NK-92 treated with Interleukin-12 subunit alpha and Interleukin-12 subunit beta, amount 100 ng/mL, for 24 hours (cell line): ENCODE results near the gene PLAC9.

Experiments used
- DNase-seq: peaks from one replicate; lab custom pipeline; 2025; lab: John Stamatoyannopoulos, UW

The PLAC9 gene

DNA sequence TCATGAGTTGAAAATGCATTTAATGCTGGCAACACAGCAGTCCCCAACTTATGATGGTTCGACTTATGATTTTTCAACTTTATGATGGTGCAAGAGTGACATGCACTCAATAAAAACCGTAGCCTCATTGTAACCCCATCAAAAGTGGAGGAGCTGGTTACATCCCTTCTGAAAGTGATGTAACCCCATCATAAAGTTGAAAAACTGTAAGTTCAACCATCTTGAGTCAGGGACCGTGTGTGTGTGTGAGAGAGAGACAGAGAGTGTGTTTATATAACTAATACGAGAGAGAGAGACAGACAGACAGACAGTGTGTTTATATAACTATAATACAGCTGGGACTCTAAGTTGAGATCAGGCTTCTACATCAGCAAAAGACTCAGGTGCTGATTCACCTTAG is 51.8 kb downstream of the PLAC9 start:
- DNase-seq, result no peak

DNA sequence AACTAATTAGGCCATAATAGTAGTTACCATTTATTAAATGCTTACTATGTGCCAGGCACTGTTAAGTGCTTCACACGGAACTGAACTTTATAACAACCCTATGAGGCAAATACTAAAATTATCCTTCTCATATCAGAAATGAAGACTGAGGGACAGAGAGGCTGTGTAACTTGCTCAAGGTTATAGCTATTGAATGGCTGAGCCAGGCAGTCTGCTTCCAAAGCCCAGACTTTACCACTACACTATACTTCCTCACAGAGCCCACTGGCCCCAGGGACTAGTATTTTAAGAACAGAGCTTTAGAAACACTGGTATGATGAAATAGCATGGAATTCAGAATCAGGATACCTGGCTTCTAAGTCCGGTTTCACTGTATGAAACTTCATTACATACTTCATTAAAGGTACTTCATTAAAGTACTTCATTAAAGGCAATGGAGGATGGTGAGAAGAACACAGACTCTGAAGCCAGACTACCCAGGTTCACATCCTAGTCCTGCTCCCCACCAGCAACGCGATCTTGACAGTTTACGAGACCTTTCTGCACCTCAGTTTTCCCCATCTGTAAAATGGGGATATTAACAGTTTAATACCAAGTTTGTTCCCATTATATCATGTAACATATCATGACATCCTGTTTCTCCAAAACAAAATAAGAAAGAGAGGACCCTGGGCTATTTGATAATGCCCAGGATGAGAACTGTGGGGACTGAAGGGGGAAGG is 53.2 kb downstream of the PLAC9 start:
- DNase-seq, result no peak

DNA sequence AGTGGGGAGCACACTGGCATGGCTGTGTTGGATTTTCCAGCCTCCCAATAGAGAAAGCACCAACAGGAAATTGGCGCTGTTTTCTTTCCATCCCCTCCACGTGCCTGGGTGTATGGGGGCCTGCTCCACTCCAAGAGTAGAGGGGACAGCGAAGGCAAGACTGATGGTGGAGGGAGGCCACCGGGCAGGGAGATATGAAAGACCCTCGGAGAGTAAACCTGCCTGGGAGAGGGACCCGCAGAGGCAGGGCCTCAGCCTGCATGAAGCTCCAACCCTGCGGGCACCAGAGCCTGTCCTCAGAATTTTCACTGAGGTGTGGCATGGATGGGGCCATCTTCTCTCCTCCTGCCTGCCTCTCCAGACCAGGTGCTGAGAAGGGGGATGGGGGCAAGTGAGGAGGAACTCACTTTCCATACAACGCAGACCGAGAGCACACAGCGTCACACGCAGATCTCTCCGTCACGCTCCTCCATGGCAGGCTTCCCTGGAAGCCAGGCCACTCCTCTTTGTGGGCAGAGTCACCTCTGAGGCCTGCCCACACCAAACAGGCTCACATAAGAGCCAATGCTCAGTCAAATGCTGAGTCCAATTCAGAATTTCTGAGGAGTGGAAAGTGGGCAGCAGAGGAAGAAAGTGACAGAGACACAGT is 54.0 kb downstream of the PLAC9 start:
- DNase-seq, result no peak

GRCh38 chr10:80187060-80187459 is 54.5 kb downstream of the PLAC9 start:
- DNase-seq, result no peak

- DNase-seq, result no peak
These were observed 55.2 kb downstream of the PLAC9 start for GRCh38 chr10:80187465-80188409.

- no peak for DNase-seq
These were observed 56.2 kb downstream of the PLAC9 start for GRCh38 chr10:80188713-80189112.

DNA sequence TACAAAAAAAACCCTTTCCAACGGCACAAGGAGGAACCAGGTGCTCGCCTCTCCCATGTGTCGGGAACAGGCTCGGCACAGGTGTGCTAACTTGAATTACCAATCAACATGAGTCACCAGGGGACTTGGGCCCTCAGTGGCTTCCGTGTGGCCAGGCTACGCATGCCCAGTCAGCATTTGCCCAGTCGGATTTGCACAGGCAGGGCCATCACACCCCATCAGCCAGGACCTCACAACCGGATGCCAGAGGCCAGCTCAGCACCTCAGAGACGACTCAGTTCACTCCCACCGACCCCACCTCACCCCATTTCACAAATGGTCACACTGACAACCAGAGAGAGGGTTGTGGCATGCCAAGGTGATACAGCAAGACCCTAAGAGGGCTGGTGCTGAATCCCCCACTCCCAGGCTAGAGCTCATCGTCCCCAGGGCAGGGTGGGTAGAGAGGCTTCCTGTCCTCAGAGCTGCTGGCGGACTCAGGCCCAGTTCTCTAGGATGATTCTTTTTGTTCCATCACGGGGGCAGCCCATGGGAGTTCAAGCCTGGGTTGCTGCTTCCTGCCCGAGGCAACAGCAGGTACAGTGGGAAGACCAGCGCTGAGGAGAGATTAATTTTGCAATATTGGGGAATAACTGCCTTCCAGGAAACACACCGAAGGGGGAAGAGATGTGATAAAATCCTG is 59.2 kb downstream of the PLAC9 start:
- no peak for DNase-seq

GRCh38 chr10:80192553-80192952 is 60.0 kb downstream of the PLAC9 start:
- DNase-seq, result no peak

DNA sequence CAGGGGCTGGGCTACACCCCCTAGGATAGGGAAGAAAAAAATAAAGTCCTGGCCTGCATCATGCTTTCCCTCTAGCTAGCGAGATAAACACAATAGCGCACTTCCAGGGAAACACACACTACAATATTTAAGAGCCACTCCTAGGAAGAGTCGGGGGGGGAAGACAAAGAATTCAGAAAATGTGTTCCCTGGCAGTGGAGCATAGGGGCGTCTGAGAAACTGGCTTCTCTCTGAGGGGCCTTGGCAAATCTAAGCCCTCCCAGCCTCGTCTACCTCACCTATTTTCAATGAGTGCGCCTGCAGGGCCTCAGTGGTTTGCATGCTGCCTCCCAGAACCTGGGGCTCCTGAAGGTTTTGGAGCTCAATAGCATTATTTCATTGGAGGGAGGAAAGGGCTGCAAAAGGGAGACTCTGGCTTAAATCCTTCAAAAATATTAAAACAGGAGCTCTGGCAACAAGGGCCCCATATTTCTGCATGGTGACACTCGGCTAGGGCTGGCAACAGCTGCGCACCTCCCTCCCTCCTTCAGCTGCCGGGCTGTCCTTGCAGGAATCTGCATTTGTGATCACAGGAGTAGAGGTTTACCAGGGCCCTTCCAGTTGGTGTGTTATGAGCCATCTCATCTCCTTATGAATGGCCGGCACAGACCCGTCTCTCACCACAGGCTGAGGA is 62.0 kb downstream of the PLAC9 start:
- no peak for DNase-seq
